Caco-2 (cell line): ENCODE data around the gene SCAMP1. TPM values are rescaled to one million over a fixed set of nuclear protein-coding genes. Genes with fewer than 3 reads are reported as not detected.

ENCODE experiments used
- BruUV-seq: library from RNA; stranded (reverse); fragments of 400-500 nt; replicated peaks from 2 replicates; lab custom pipeline; 2021; lab: Mats Ljungman, UMichigan
- CTCF ChIA-PET: fragments of 300-600 bp; sonication (Branson Sonifier 250); formaldehyde crosslinking; loops from one replicate; lab custom pipeline; 2022; ENCODE audit warnings: antibody characterized with exemption; lab: Charles Lee
- POLR2A ChIA-PET: fragments of 300-600 bp; sonication (Branson Sonifier 250); formaldehyde crosslinking; loops from one replicate; lab custom pipeline; 2022; ENCODE audit warnings: antibody characterized with exemption; lab: Charles Lee
- DNase-seq, 2 experiments: peaks; one replicate each; pipeline versions ENCODE4 v3.0.0 to v3.0.0-alpha.2; 2020 to 2022
- H3K27me3 ChIP-seq: replicated peaks from 2 replicates; pipeline ENCODE4 v1.6.0; 2011; ENCODE audit warnings: low read length; ENCODE audit not compliant: control insufficient read depth, insufficient read depth
- H3K36me3 ChIP-seq: 2 replicates; pipeline ENCODE4 v1.5.1; 2011; ENCODE audit warnings: low read length; ENCODE audit not compliant: control insufficient read depth, insufficient read depth
- H3K4me1 ChIP-seq: fragments of 250-450 bp; sonication (Bioruptor Pico); 2 replicates; pipeline ENCODE4 v1.5.1; 2020; ENCODE audit warnings: mild to moderate bottlenecking
- H3K4me3 ChIP-seq: 2 replicates; pipeline ENCODE4 v1.5.1; 2011; ENCODE audit warnings: low read depth, mild to moderate bottlenecking, control low read depth, low read length
- H3K9me3 ChIP-seq: fragments of 250-450 bp; sonication (Bioruptor Pico); 2 replicates; pipeline ENCODE4 v1.5.1; 2020; ENCODE audit warnings: mild to moderate bottlenecking, moderate library complexity
- H3K27ac Mint-ChIP-seq: one replicate; pipeline ENCODE4 v1.8.0; 2022; ENCODE audit warnings: mixed read lengths; ENCODE audit not compliant: unreplicated experiment
- H3K27me3 Mint-ChIP-seq: one replicate; pipeline ENCODE4 v1.8.0; 2022; ENCODE audit warnings: mixed read lengths; ENCODE audit not compliant: insufficient read depth, unreplicated experiment
- H3K36me3 Mint-ChIP-seq: one replicate; pipeline ENCODE4 v1.8.0; 2022; ENCODE audit warnings: mild to moderate bottlenecking, mixed read lengths; ENCODE audit not compliant: insufficient read depth, unreplicated experiment
- H3K4me1 Mint-ChIP-seq: one replicate; pipeline ENCODE4 v1.8.0; 2022; ENCODE audit warnings: low read depth, mixed read lengths; ENCODE audit not compliant: unreplicated experiment
- H3K4me3 Mint-ChIP-seq: one replicate; pipeline ENCODE4 v1.8.0; 2022; ENCODE audit warnings: mild to moderate bottlenecking, moderate library complexity, mixed read lengths; ENCODE audit not compliant: unreplicated experiment
- H3K9me3 Mint-ChIP-seq: one replicate; pipeline ENCODE4 v1.8.0; 2022; ENCODE audit warnings: mixed read lengths; ENCODE audit not compliant: unreplicated experiment
- CTCF ChIP-seq, 2 experiments: fragments of 200-600 bp in 1 of 2; IDR thresholded peaks; 1 replicate in 1 of 2; 2 replicates in 1 of 2; pipeline versions ENCODE4 v1.5.1 to v1.8.0; 2011 to 2022; ENCODE audit warnings: antibody characterized with exemption in 1 of 2, control low read depth in 1 of 2, inconsistent platforms in 1 of 2, low read depth in 1 of 2, low read length in 1 of 2, mild to moderate bottlenecking in 1 of 2, moderate library complexity in 1 of 2; ENCODE audit not compliant: insufficient read depth in 1 of 2, severe bottlenecking in 1 of 2, unreplicated experiment in 1 of 2
- intact Hi-C: fragments of 100-400 bp; cut with micrococcal nuclease; formaldehyde crosslinking; loops from one replicate; pipeline ENCODE4 v1.10.0; 2022; ENCODE audit not compliant: unreplicated experiment
- total RNA-seq: library from RNA; stranded (reverse); gene quantifications from 2 replicates; pipeline ENCODE4 v1.2.3, GENCODE V29; 2022

Gene SCAMP1
- total RNA-seq, 1 experiment from 2014 or later: 21.3 TPM

GRCh38 chr5:78509884-78510769 is 149.7 kb downstream of the SCAMP1 start:
- Mint-ChIP-seq H3K27ac (peak overlapping the region; percentile 63), H3K9me3 (no peaks in the 10 kb centered on the region), H3K4me1 (peaks cover 26% of the 10 kb centered on the region), H3K27me3 (no peaks in the 10 kb centered on the region), H3K36me3 (peaks cover 25% of the 10 kb centered on the region), H3K4me3 (peak overlapping the region; percentile 50)
- ChIA-PET CTCF (no interaction called here), POLR2A (no interaction called here)
- no TSS peak for BruUV-seq
- no peak overlapping the region for H3K4me3 ChIP-seq
- DNase-seq: no peak
- peaks cover 45% of the 10 kb centered on the region for H3K4me1 ChIP-seq
- no peaks in the 10 kb centered on the region; the same call in 1 of the 2 replicates for H3K36me3 ChIP-seq
- intact Hi-C loops: no loop called here
- no peaks in the 10 kb centered on the region for H3K9me3 ChIP-seq
- H3K27me3 ChIP-seq: no peaks in the 10 kb centered on the region
- no peak for TF ChIP-seq CTCF (IDR thresholded peaks at IDR 0.05; ENCODE audit: insufficient read depth in 1 of 2, low read depth in 1 of 2, low read length in 1 of 2, severe bottlenecking in 1 of 2, unreplicated experiment in 1 of 2)

GRCh38 chr5:78511121-78511906 is 150.9 kb downstream of the SCAMP1 start:
- Mint-ChIP-seq H3K4me3 (no peak overlapping the region), H3K27me3 (no peaks in the 10 kb centered on the region), H3K4me1 (peaks cover 31% of the 10 kb centered on the region), H3K27ac (no peak overlapping the region), H3K9me3 (no peaks in the 10 kb centered on the region), H3K36me3 (peaks cover 27% of the 10 kb centered on the region)
- POLR2A ChIA-PET: no interaction called here
- intact Hi-C loops: no loop called here
- CTCF ChIA-PET: no interaction called here
- no peaks in the 10 kb centered on the region for H3K27me3 ChIP-seq
- H3K9me3 ChIP-seq: no peaks in the 10 kb centered on the region
- no peak for TF ChIP-seq CTCF (IDR thresholded peaks at IDR 0.05; ENCODE audit: insufficient read depth in 1 of 2, low read depth in 1 of 2, low read length in 1 of 2, severe bottlenecking in 1 of 2, unreplicated experiment in 1 of 2)
- peaks cover 35% of the 10 kb centered on the region for H3K4me1 ChIP-seq
- no peaks in the 10 kb centered on the region; the same call in 1 of the 2 replicates for H3K36me3 ChIP-seq
- DNase-seq: no peak
- no TSS peak for BruUV-seq
- no peak overlapping the region for H3K4me3 ChIP-seq

GRCh38 chr5:78512435-78512834 is 152.0 kb downstream of the SCAMP1 start:
- POLR2A ChIA-PET: no interaction called here
- H3K27me3 Mint-ChIP-seq: no peaks in the 10 kb centered on the region
- no peak overlapping the region for H3K4me3 ChIP-seq
- no peak overlapping the region for H3K27ac Mint-ChIP-seq
- H3K9me3 Mint-ChIP-seq: no peaks in the 10 kb centered on the region
- H3K4me3 Mint-ChIP-seq: no peak overlapping the region
- peaks cover 33% of the 10 kb centered on the region for H3K4me1 ChIP-seq
- no peak for TF ChIP-seq CTCF (IDR thresholded peaks at IDR 0.05; ENCODE audit: insufficient read depth in 1 of 2, low read depth in 1 of 2, low read length in 1 of 2, severe bottlenecking in 1 of 2, unreplicated experiment in 1 of 2)
- no peaks in the 10 kb centered on the region for H3K27me3 ChIP-seq
- H3K4me1 Mint-ChIP-seq: peaks cover 34% of the 10 kb centered on the region
- CTCF ChIA-PET: interaction anchor here (0.6 kb wide), 1 partner anchor 139 kb away, joined by 3 read pairs; no protein-coding TSS in a partner anchor
- intact Hi-C loops: no loop called here
- peaks cover 30% of the 10 kb centered on the region for H3K36me3 Mint-ChIP-seq
- no peaks in the 10 kb centered on the region for H3K9me3 ChIP-seq
- no TSS peak for BruUV-seq
- no peaks in the 10 kb centered on the region for H3K36me3 ChIP-seq
- DNase-seq: no peak
